Spinal cord (tissue), 10 donors: Measurements from ENCODE around the gene WDR27. TPM values are rescaled to one million over a fixed set of nuclear protein-coding genes. Genes with fewer than 3 reads are reported as not detected.

ENCODE experiments used
- DNase-seq, 6 donors: peaks; one replicate each; pipeline versions ENCODE4 v3.0.0 to v3.0.0-alpha.2; 2013 to 2015; ENCODE audit warnings: low spot score in 6 of 6, low read depth in 4 of 6
- H3K27ac ChIP-seq: one replicate; pipeline ENCODE4 v1.5.1; 2013; ENCODE audit warnings: low read depth, low read length, control low read depth
- H3K27me3 ChIP-seq: one replicate; pipeline ENCODE4 v1.6.1; 2013; ENCODE audit warnings: low read length; ENCODE audit not compliant: control insufficient read depth, insufficient read depth
- H3K36me3 ChIP-seq: one replicate; pipeline ENCODE4 v1.6.1; 2013; ENCODE audit warnings: low read length; ENCODE audit not compliant: control insufficient read depth, insufficient read depth
- H3K4me1 ChIP-seq: one replicate; pipeline ENCODE4 v1.6.1; 2013; ENCODE audit warnings: low read length; ENCODE audit not compliant: control insufficient read depth, insufficient read depth
- H3K4me3 ChIP-seq: one replicate; pipeline ENCODE4 v1.5.1; 2013; ENCODE audit warnings: low read depth, low read length, control low read depth
- H3K9me3 ChIP-seq: one replicate; pipeline ENCODE4 v1.6.1; 2013; ENCODE audit warnings: low read length; ENCODE audit not compliant: control insufficient read depth, insufficient read depth
- WGBS: methylation state at CpG from one replicate; pipeline ENCODE4 v1.1.5; 2013; ENCODE audit warnings: missing lambda C conversion rate; ENCODE audit not compliant: insufficient coverage; 5-methylcytosine and 5-hydroxymethylcytosine counted together
- polyA plus RNA-seq, 2 donors: library from polyadenylated mRNA; unstranded; fragments of 120-200 nt; gene quantifications; one replicate each; pipeline ENCODE4 v1.2.1, GENCODE V29; 2013; ENCODE audit not compliant: insufficient read length in 2 of 2
- total RNA-seq, 2 donors: library from RNA; depleted of rRNA in 1 of 2; stranded (reverse); fragments of 120-200 nt in 1 of 2; fragments of >200 nt in 1 of 2; gene quantifications; one replicate each; pipeline versions ENCODE4 v1.2.3 to v1.2.4, GENCODE V29; 2013 to 2014
- donor health status: healthy.

WDR27 gene
- total and polyA plus RNA-seq, 4 donors: 29.5 to 69.3 (median 49.1) TPM

DNA sequence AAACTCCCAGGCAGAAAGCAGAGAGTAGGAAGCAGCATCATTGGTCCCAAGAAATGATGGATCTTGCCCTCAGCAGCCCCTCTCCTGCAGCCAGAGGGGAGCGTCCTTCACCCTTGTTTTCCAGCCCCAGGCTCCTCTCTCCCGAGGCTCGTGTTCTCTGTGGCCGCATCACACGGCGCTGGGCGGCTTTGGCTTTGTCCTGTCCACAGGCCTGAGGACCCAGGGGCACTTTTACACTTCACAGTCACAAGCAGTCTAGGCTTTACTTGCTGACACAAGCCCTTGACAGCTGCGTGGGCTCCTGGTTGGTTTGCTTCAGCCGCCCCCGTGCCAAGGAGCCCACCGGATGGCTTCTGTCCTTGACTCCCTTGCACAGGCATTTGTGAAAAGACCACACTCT, 272.8 kb downstream of the WDR27 start:
- WGBS: 80% methylated on average over 11 of the region's 11 CpGs
- DNase-seq: no peak
- peaks cover 29% of the 10 kb centered on the region for H3K4me1 ChIP-seq
- H3K4me3 ChIP-seq: no peak overlapping the region
- peaks cover 9% of the 10 kb centered on the region for H3K9me3 ChIP-seq
- no peaks in the 10 kb centered on the region for H3K36me3 ChIP-seq
- peak overlapping the region; percentile 92 for H3K27ac ChIP-seq
- no peaks in the 10 kb centered on the region for H3K27me3 ChIP-seq

DNA sequence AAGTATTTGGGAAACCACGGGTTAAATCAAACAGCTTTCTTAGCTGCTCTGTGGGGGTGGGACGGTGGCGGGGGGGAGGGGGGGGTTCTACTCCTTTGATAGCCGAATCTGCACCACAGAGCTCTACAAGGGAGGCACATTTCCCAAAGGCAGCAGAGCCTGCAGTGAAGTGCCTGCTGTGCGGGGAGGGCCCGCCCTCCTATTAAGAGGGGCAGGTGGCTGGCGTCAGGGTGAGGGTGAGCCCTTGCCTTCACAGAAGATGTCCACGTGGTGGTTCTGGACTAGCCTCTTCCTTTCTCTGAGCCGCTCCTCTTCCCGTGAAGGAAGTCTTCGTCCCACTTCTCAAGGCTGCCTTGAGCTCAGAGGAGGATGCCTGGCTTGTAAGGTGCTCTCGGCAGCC, 273.3 kb downstream of the WDR27 start:
- Histone ChIP-seq H3K4me1 (peaks cover 29% of the 10 kb centered on the region), H3K27ac (peak overlapping the region; percentile 92), H3K36me3 (no peaks in the 10 kb centered on the region), H3K27me3 (no peaks in the 10 kb centered on the region), H3K4me3 (no peak overlapping the region), H3K9me3 (peaks cover 9% of the 10 kb centered on the region)
- DNase-seq: peak in 1 of 6 donors; percentile 54
- WGBS: 27% methylated on average over 9 of the region's 12 CpGs

DNA sequence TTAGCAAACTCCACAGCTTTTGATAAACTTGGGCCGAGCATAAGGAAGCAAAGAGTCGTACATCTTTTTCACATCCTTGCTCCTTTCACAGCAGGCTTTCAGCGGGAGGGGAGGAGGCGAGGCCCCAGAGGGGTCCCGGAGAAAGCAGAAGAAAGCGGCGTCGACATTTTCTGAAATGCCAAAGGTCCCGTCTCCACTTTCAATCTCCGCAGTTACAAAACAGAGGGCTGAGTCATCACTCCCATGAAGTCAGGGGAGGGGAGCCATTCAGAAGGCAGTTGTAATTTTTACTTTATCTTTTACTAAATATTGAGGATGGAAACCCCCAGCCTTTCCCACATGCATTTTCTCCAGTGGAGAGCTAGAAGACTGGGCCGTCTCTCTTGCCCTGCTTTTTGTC, 274.0 kb downstream of the WDR27 start:
- H3K4me1 ChIP-seq: peaks cover 33% of the 10 kb centered on the region
- H3K36me3 ChIP-seq: no peaks in the 10 kb centered on the region
- 18% methylated on average over 3 of the region's 11 CpGs for WGBS
- H3K9me3 ChIP-seq: peaks cover 9% of the 10 kb centered on the region
- no peak overlapping the region for H3K4me3 ChIP-seq
- DNase-seq: peak in 2 of 6 donors; percentile 20 to 71
- H3K27me3 ChIP-seq: no peaks in the 10 kb centered on the region
- peak overlapping the region; percentile 92 for H3K27ac ChIP-seq

DNA sequence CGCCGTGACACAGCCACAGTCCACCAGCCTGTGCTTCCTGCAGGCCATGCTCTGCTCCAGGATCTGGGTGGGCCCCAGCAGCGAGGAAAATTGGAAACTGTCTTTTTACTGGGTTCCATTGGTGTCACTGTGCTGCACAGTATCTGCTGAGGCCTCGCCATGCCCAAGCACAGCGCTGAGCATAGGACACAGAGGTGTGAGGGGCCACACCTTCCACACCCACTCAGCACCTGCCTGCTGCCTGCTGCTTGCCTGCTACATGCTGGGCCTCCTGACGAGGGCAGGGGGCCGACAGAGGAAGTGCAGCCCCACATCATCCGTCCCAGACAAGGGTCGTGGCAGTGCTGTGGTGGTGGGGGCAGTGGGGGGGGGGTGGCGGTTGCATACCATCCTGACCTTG, 275.2 kb downstream of the WDR27 start:
- Histone ChIP-seq H3K4me3 (no peak overlapping the region), H3K4me1 (peaks cover 38% of the 10 kb centered on the region), H3K9me3 (peaks cover 9% of the 10 kb centered on the region), H3K27ac (peak overlapping the region; percentile 33), H3K27me3 (no peaks in the 10 kb centered on the region), H3K36me3 (no peaks in the 10 kb centered on the region)
- 86% methylated on average over 5 of the region's 10 CpGs for WGBS
- no peak for DNase-seq

DNA sequence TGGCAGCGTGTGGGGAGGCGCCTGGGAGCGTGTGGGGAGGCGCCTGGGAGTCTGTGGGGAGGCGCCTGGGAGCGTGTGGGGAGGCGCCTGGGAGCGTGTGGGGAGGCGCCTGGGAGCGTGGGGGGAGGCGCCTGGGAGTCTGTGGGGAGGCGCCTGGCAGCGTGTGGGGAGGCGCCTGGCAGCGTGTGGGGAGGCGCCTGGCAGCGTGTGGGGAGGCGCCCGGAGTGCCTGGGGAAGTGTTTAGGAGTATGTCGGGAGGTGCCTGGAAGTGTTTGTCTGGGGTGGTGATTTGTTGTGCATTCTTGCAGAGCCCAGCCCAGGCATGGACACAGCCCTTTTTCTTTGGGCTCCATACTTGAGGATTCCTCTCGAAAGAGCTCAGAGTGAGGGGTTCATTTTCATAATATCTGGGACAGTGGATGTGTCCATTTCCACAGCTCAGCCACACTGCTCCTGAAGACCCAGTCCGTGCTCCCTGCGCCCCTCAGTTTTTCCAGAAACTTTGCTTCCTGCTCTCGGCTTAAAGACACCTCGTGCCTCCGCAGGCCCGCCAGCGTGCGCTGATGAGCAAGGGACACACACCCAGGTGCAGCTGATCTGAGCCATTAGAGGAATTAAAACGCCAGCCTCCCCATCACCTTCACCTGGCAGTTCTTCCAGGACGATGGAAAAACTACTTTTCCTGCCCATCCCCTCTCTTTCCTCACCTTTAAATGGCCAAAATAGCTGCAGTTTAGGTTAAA, 276.0 kb downstream of the WDR27 start:
- no peaks in the 10 kb centered on the region for H3K27me3 ChIP-seq
- no peak for DNase-seq
- H3K36me3 ChIP-seq: no peaks in the 10 kb centered on the region
- H3K4me3 ChIP-seq: no peak overlapping the region
- peak overlapping the region; percentile 33 for H3K27ac ChIP-seq
- H3K9me3 ChIP-seq: peaks cover 3% of the 10 kb centered on the region
- H3K4me1 ChIP-seq: peaks cover 38% of the 10 kb centered on the region
- WGBS: 89% methylated on average over 19 of the region's 31 CpGs

- Histone ChIP-seq H3K4me3 (no peak overlapping the region), H3K36me3 (no peaks in the 10 kb centered on the region), H3K27ac (no peak overlapping the region), H3K27me3 (no peaks in the 10 kb centered on the region), H3K9me3 (no peaks in the 10 kb centered on the region), H3K4me1 (peaks cover 38% of the 10 kb centered on the region)
- DNase-seq: peak in 2 of 6 donors; percentile 6 to 19
- 97% methylated on average over 20 of the region's 24 CpGs for WGBS
These were observed 277.0 kb downstream of the WDR27 start for GRCh38 chr6:169424821-169425240.

GRCh38 chr6:169424149-169424804, 277.6 kb downstream of the WDR27 start:
- no peaks in the 10 kb centered on the region for H3K36me3 ChIP-seq
- no peaks in the 10 kb centered on the region for H3K27me3 ChIP-seq
- WGBS: 88% methylated on average over 26 of the region's 28 CpGs
- no peak overlapping the region for H3K27ac ChIP-seq
- no peak for DNase-seq
- peaks cover 38% of the 10 kb centered on the region for H3K4me1 ChIP-seq
- no peak overlapping the region for H3K4me3 ChIP-seq
- no peaks in the 10 kb centered on the region for H3K9me3 ChIP-seq

DNA sequence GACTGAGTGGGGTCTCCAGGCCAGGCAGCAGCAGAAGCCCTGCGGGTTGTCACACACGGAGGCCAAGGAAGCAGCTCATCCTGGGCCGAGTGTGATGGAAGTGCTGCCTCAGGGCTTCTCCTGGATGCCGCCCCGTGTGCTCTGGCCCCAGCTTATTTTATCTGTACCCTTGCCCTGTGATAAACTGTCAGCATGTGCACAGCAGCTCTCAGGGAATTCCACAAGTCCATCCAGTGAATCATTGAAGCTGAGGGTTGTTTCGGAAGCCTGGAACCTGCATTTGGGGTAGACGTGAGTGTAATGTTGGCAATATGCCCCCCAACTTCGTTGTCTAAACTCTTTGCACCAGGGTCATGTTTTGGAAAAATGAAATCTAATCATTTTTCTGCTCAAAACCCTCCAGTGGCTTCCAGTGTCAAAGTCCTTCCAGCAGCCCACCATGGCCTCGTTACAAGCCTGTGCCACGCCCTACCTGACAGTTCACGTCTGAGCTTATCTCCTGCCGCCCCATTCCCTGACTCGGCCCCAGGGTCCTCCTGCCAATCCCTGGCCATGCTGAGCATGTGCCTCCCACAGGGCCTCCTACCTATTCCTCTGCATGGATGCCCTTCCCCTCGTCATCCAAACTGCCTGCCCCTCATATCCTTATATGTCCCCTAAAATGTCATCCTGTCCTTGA, 280.1 kb downstream of the WDR27 start:
- H3K36me3 ChIP-seq: no peaks in the 10 kb centered on the region
- H3K4me1 ChIP-seq: peaks cover 21% of the 10 kb centered on the region
- H3K27ac ChIP-seq: no peak overlapping the region
- no peak overlapping the region for H3K4me3 ChIP-seq
- DNase-seq: no peak
- H3K9me3 ChIP-seq: no peaks in the 10 kb centered on the region
- WGBS: 95% methylated on average over 12 of the region's 14 CpGs
- no peaks in the 10 kb centered on the region for H3K27me3 ChIP-seq

DNA sequence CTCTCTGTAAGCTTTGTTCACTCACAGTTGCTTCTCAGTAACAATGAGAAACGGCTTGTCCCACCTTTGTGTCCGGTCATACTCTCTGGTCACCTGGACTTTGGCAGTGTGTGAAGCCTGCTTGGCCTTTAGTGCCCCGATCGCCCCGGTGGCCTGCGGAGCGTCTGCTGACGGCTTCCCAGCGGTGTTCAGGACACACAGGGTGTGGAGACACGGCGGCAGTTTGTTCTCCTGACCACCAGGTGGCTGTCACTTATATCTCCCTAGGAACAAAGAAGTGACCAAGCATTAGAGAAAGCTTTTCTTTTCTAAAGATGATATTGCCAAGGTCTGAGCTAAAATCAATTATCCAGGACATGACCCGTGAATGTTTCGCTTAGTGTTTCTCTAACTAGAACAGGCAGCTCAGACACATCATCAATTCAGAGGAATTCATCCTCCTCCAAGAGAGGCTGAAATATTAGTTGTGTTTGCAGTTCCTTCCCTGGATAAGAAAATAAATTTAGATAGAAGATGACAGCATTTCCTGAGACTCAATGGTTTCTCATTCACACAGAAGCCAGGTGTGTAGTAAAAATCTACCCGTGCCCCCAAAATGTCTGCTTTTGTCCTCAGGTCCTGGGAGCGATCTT, 280.8 kb downstream of the WDR27 start:
- no peak overlapping the region for H3K4me3 ChIP-seq
- H3K9me3 ChIP-seq: no peaks in the 10 kb centered on the region
- H3K4me1 ChIP-seq: peaks cover 17% of the 10 kb centered on the region
- no peaks in the 10 kb centered on the region for H3K36me3 ChIP-seq
- no peak overlapping the region for H3K27ac ChIP-seq
- DNase-seq: peak in 1 of 6 donors; percentile 55
- WGBS: 61% methylated on average over 11 of the region's 15 CpGs
- no peaks in the 10 kb centered on the region for H3K27me3 ChIP-seq
